Cardiac muscle cell (in vitro differentiated cells and primary cell): ENCODE measurements around the gene LRR1. TPM values are rescaled to one million over a fixed set of nuclear protein-coding genes. Genes with fewer than 3 reads are reported as not detected.
A peak's percentile ranks its signal among the peaks of the same experiment; 100 is the strongest.

Experiments used
- DNase-seq, 2 donors: peaks; one replicate each; pipeline versions ENCODE4 v3.0.0 to v3.0.0-alpha.2; 2010 to 2017; ENCODE audit warnings: low read depth in 1 of 2, low spot score in 1 of 2
- H3K27ac ChIP-seq: fragments of 200-600 bp; sonication (generic); 2 replicates; pipeline ENCODE4 v1.5.1; 2016
- H3K27me3 ChIP-seq: fragments of 200-600 bp; sonication (generic); 2 replicates; pipeline ENCODE4 v1.6.0; 2016; ENCODE audit warnings: control low read depth
- H3K36me3 ChIP-seq: fragments of 200-600 bp; sonication (generic); 2 replicates; pipeline ENCODE4 v1.5.1; 2016; ENCODE audit warnings: control low read depth
- H3K4me1 ChIP-seq: fragments of 200-600 bp; sonication (generic); 2 replicates; pipeline ENCODE4 v1.8.1; 2017; ENCODE audit warnings: low read depth, mild to moderate bottlenecking, mixed run types
- H3K4me3 ChIP-seq: fragments of 200-600 bp; sonication (generic); 2 replicates; pipeline ENCODE4 v1.5.1; 2016; ENCODE audit warnings: mild to moderate bottlenecking
- H3K9me3 ChIP-seq: fragments of 200-600 bp; sonication (generic); 2 replicates; pipeline ENCODE4 v1.5.1; 2017; ENCODE audit warnings: low read depth, mild to moderate bottlenecking, control low read depth
- CTCF ChIP-seq: IDR thresholded peaks from 2 replicates; pipeline ENCODE4 v1.5.1; 2012; ENCODE audit warnings: low read depth, mild to moderate bottlenecking, low read length
- polyA plus RNA-seq: library from polyadenylated mRNA; unstranded; fragments of >200 nt; fragmentation: Nextera tagmentation; extraction: Ambion mirVana; gene quantifications from 2 replicates; pipeline ENCODE4 v1.2.1, GENCODE V29; 2016
- total RNA-seq: library from RNA; depleted of rRNA; stranded (reverse); fragments of >200 nt; gene quantifications from 2 replicates; pipeline ENCODE4 v1.2.3, GENCODE V29; 2016

The LRR1 gene
- total and polyA plus RNA-seq, 2 experiments from 2014 or later: 11.2 to 22.8 TPM

- DNase-seq: no peak
Observed at GRCh38 chr14:49637534-49638078, 38.9 kb downstream of the LRR1 start.

GRCh38 chr14:49640540-49641417 lies 42.0 kb downstream of the LRR1 start:
- peak overlapping the region; percentile 68 for H3K27ac ChIP-seq
- TF ChIP-seq CTCF: no peak

More at GRCh38 chr14:49637534-49638078, 38.9 kb downstream of the LRR1 start:
- no peak for TF ChIP-seq CTCF
- Histone ChIP-seq H3K4me3 (no peak overlapping the region), H3K36me3 (peaks cover 3% of the 10 kb centered on the region), H3K27me3 (no peaks in the 10 kb centered on the region), H3K27ac (no peak overlapping the region), H3K4me1 (peaks cover 8% of the 10 kb centered on the region), H3K9me3 (no peaks in the 10 kb centered on the region)

GRCh38 chr14:49641697-49642129 lies 43.0 kb downstream of the LRR1 start:
- peaks cover 6% of the 10 kb centered on the region for H3K4me1 ChIP-seq
- no peak for TF ChIP-seq CTCF
- no peaks in the 10 kb centered on the region for H3K27me3 ChIP-seq
- DNase-seq: peak in 1 of 2 donors; percentile 38
- no peaks in the 10 kb centered on the region for H3K36me3 ChIP-seq
- H3K9me3 ChIP-seq: no peaks in the 10 kb centered on the region
- H3K27ac ChIP-seq: peak overlapping the region; percentile 68
- no peak overlapping the region for H3K4me3 ChIP-seq

More at GRCh38 chr14:49640540-49641417, 42.0 kb downstream of the LRR1 start:
- no peaks in the 10 kb centered on the region for H3K27me3 ChIP-seq
- H3K36me3 ChIP-seq: peaks cover 3% of the 10 kb centered on the region
- no peak for DNase-seq
- peaks cover 6% of the 10 kb centered on the region for H3K4me1 ChIP-seq
- H3K4me3 ChIP-seq: no peak overlapping the region
- no peaks in the 10 kb centered on the region for H3K9me3 ChIP-seq

- DNase-seq: no peak
- peaks cover 6% of the 10 kb centered on the region for H3K4me1 ChIP-seq
Observed at GRCh38 chr14:49642163-49642562, 43.4 kb downstream of the LRR1 start.

GRCh38 chr14:49653508-49653907 lies 54.8 kb downstream of the LRR1 start:
- H3K36me3 ChIP-seq: no peaks in the 10 kb centered on the region
- DNase-seq: no peak
- no peaks in the 10 kb centered on the region for H3K9me3 ChIP-seq
- TF ChIP-seq CTCF: no peak
- no peaks in the 10 kb centered on the region for H3K4me1 ChIP-seq
- no peak overlapping the region for H3K27ac ChIP-seq
- H3K27me3 ChIP-seq: no peaks in the 10 kb centered on the region
- no peak overlapping the region for H3K4me3 ChIP-seq

More at GRCh38 chr14:49642163-49642562, 43.4 kb downstream of the LRR1 start:
- TF ChIP-seq CTCF: no peak
- Histone ChIP-seq H3K27me3 (no peaks in the 10 kb centered on the region), H3K36me3 (no peaks in the 10 kb centered on the region), H3K9me3 (no peaks in the 10 kb centered on the region), H3K4me3 (no peak overlapping the region), H3K27ac (peak overlapping the region; percentile 68)
